Esophagus muscularis mucosa (tissue), 4 donors: ENCODE measurements around the gene DMXL1.

Source experiments
- CTCF ChIP-seq, 3 experiments: fragments of 200-600 bp in 2 of 3; fragments of 450-650 bp in 1 of 3; sonication (generic) in 2 of 3; IDR thresholded peaks; one replicate each; pipeline ENCODE4 v1.5.1; 2017 to 2019; ENCODE audit warnings: antibody characterized with exemption in 3 of 3, mild to moderate bottlenecking in 2 of 3, moderate library complexity in 1 of 3
- EP300 ChIP-seq: sonication (generic); formaldehyde crosslinking; IDR thresholded peaks from one replicate; pipeline ENCODE4 v1.6.1; 2017; ENCODE audit warnings: antibody characterized with exemption
- POLR2A ChIP-seq: fragments of 450-650 bp; IDR thresholded peaks from one replicate; pipeline ENCODE4 v1.6.1; 2017; ENCODE audit warnings: antibody characterized with exemption, moderate library complexity, mild to moderate bottlenecking, low read depth

- TF ChIP-seq CTCF (IDR thresholded peaks at IDR 0.05) (no peak), POLR2A (no peak), EP300 (no peak)
Observed at GRCh38 chr5:119239119-119239417, 168.2 kb downstream of the DMXL1 start.
